Occipital lobe (tissue), 3 donors: ENCODE results near the gene MLH1. TPM values are rescaled to one million over a fixed set of nuclear protein-coding genes. Genes with fewer than 3 reads are reported as not detected.

ENCODE experiments used
- DNase-seq: peaks from one replicate; lab custom pipeline; 2025; lab: John Stamatoyannopoulos, UW
- small RNA-seq: library from RNA; depleted of rRNA; stranded (forward); fragments of <200 nt; gene quantifications from one replicate; pipeline ENCODE3, GENCODE V24; 2014
- total RNA-seq: library from RNA; depleted of rRNA; stranded (reverse); fragments of >200 nt; gene quantifications from one replicate; pipeline ENCODE4 v1.2.3, GENCODE V29; 2014

MLH1 gene
- total RNA-seq, 1 donor from 2014 or later = 44.5 TPM

DNA sequence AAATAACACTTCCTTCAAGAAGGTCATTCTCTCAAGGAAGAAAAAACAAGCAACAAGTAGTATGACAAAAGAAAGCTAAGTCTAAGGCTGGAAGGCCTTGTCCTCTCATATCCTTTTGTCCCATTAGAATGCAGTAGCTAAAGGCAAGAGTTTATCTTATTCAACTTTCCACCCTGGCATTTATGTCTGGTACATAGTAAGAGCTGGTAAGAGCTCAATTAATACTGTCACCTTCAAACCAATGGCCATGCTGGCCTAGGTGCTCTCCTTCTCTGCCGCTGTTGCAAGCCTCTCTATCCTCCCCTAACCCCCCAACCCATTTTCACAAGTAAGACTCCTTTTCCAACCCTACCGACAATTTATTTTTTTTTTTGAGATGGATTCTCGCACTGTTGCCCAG, 99.2 kb downstream of the MLH1 start:
- DNase-seq = no peak

DNA sequence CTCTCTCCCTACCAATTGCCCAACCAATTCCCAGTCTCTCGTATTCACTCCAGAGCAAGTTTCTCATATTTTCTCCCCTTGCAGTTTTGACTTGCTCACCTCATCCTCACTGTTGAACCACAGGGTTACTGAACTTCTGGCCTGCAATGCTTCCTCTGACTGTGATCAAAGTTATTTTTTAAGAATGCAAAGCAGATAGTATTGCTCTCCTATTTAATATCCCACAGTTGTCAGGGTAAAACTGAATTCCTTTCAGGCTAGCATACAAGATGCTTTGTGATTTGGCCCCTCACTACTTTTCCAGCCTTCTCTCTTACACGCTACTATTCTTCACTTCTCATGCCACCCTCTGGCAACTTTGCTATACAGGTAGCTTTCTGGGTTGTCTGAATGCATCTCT, 100.2 kb downstream of the MLH1 start:
- DNase-seq = no peak

DNA sequence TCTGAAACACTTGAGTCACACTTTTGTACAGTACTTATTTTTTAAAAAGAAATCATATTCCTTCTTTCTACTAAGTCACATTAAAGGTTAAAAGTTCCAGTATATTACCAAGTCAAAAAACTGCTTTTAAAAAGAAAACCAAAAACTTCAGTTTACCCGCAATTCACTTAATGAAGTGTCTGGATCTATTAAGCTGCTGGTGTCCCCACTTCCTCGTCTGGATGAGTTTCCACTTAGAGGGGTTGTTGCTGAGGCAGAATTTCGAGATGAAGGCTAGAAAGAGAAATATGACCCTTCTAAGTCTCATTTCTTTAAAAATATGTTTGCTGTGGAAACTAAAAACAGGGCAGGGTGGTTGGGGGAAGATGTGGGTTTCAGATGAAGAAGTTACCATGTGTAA, 101.3 kb downstream of the MLH1 start:
- no peak for DNase-seq

DNA sequence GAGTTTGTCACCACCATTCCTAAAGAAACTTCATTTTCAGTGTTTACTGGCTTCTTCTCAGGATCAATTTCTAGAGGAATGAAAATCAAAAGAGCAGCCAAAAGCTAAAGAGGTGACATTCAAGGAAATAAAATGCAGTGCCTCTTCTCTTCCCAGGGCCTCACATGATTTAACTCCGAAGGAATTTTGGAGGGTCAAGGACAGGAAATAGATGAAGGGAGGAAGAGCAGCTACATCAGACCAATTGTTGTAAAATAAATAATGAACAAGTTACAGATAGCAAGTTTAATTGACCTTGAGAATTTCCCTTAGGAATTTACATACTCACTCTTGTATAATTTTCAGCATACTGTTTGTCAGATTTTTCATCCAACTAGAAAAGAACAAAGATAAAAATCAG, 103.0 kb downstream of the MLH1 start:
- DNase-seq = no peak

DNA sequence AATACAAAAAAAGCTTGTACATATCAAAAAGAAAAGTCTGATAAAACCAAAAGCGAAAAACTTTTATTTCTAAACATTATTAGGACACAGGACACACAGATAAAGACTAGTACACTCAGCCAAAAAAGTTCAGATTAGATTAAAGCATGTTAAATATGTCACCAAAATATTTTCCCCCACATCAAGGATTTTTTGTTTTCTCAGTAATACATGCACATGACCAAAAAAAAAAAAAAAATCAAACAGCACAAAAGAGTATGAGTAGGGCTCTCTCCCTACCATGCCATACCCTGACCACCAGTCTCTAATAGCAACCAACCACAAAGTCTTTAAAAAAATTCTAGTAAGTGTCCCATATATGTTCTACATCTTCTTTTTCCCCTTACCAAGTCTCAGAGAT, 103.7 kb downstream of the MLH1 start:
- no peak for DNase-seq

DNA sequence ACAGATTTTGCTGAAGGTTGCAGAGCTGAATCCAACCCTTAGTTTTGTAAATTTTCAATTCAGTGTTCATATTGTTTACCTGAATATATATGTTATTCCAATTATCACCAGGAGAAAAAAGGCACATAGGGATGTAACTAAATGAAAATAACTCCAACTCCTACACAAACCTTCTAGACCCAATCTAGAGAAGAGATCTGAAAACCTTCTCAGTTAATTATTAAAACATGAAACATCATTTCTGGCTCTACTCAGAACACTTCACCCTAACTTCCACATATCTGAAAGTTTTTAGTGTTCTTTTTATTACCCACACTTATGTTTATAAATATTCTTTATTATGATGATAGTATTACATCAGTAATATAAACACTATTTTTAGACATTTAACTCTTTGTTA, 104.5 kb downstream of the MLH1 start:
- DNase-seq = no peak

DNA sequence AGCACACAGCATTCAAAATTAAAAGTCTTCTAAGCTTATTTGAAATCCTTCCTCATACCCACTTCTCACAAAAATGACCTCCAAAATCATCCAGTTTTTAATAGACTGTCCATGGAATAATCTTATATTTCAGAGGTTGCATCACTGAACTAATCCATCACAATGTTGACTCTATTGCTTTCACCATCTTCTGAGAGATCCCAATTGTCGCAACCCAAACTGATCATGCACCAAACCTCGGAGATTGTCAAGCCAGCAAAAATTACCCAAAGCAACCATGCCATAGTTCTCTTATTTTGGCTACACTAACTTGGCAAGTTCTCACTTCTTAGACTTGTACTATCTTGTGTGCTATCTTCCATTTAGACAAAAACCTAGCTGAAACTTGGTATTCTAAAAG, 105.6 kb downstream of the MLH1 start:
- DNase-seq = no peak

DNA sequence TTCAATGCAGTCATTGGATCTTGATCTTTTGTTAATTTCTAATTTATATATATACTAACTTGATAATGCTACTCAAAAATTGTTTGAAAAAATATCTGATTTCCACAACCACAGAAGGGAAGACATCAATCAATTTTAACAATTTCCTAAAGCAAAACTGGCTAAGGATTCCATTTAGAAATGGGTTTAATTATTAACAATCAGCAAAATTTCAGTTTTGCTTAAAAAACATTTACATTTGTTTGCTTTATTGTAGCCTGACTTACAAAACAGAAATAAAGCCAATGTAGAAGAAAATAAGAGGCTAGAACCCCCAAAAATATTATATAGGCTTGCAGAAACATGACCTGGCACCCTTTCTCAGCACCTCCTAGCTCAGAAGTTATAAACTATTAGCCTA, 106.2 kb downstream of the MLH1 start:
- DNase-seq = no peak

DNA sequence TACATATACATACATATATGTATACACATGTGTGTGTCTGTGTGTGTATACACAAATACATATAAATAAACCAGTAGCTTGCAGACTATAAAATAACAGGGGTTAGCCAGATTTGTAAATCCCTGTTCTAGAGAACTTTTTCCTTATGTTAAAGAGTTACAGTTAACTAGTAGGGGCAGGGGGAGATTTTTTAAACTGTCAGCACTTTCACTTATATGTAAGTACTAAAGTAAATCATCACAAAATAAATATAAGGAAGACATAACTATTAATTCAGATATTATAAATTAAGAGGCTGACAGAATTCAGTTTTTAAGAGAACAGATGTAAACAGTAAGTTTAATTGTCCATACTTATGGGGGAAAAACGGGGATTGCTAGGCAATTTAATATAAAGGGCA, 107.1 kb downstream of the MLH1 start:
- no peak for DNase-seq

Small RNAs within 50 kb of the gene (small RNA-seq; reads per million reads assigned to genes)
- not detected for gene RF00019
- not detected for gene RNU6ATAC4P

Other genes starting within 250 kb of the MLH1 start
- gene DCLK3, start 229.0 kb upstream of the MLH1 start, total RNA-seq = 11.2 TPM
- 12.6 TPM for gene TRANK1, start 48.5 kb upstream of the MLH1 start, total RNA-seq
- 61.0 TPM for gene EPM2AIP1, start 387 bp upstream of the MLH1 start, total RNA-seq
- gene LRRFIP2, start 181.1 kb downstream of the MLH1 start, total RNA-seq = 54.6 TPM
- gene GOLGA4, start 249.8 kb downstream of the MLH1 start, total RNA-seq = 51.3 TPM